ENCODE measurements around the gene SAMD5. TPM values are rescaled to one million over a fixed set of nuclear protein-coding genes. Genes with fewer than 3 reads are reported as not detected.

SAMD5 gene
- total RNA-seq, 1 experiment from 2014 or later = 0.04 TPM

GRCh38 chr6:147582991-147583390 lies 74.5 kb downstream of the SAMD5 start:
- no peak overlapping the region for H2BK120ac ChIP-seq (ENCODE audit: low read depth, low read length, poor library complexity, severe bottlenecking)
- H2AFZ ChIP-seq (ENCODE audit: low read length) = no peak overlapping the region
- H3K9me3 ChIP-seq (ENCODE audit: control insufficient read depth, low read depth, low read length) = no peaks in the 10 kb centered on the region
- H2BK15ac ChIP-seq (ENCODE audit: low read depth, low read length) = no peak overlapping the region
- no peaks in the 10 kb centered on the region for H3K4me1 Mint-ChIP-seq
- H3K56ac ChIP-seq (ENCODE audit: insufficient read length, low read depth, low read length) = no peak overlapping the region
- WGBS (ENCODE audit: extremely low coverage, insufficient read length, low lambda C conversion rate) = no CpG with 5 or more reads among the region's 1 CpG
- H3K4me1 ChIP-seq (ENCODE audit: insufficient read depth, low read length) = no peaks in the 10 kb centered on the region
- no peak overlapping the region for H3K14ac ChIP-seq (ENCODE audit: insufficient read depth, low read length)
- no peaks in the 10 kb centered on the region for H3K79me1 ChIP-seq (ENCODE audit: insufficient read depth, low read depth, low read length, poor library complexity, severe bottlenecking)
- H2AK5ac ChIP-seq (ENCODE audit: insufficient read length, low read length) = no peak overlapping the region
- H3K27me3 ChIP-seq (ENCODE audit: insufficient read depth, low read length) = no peaks in the 10 kb centered on the region
- no peak overlapping the region for H3T11ph ChIP-seq (ENCODE audit: low read length)
- no peaks in the 10 kb centered on the region for H3K79me2 ChIP-seq (ENCODE audit: insufficient read depth, low read length)
- H3K9ac ChIP-seq (ENCODE audit: extremely low read depth, insufficient read length, low read length) = no peak overlapping the region
- H2BK20ac ChIP-seq (ENCODE audit: low read depth, low read length, poor library complexity, severe bottlenecking) = no peak overlapping the region
- no peaks in the 10 kb centered on the region for H4K20me1 ChIP-seq (ENCODE audit: control insufficient read depth, insufficient read depth, insufficient read length)
- H3K23me2 ChIP-seq (ENCODE audit: insufficient read length, low read depth, low read length, poor library complexity, severe bottlenecking) = no peaks in the 10 kb centered on the region
- H3K27ac ChIP-seq (ENCODE audit: insufficient read length, low read depth, low read length) = no peak overlapping the region
- H3K4me2 ChIP-seq (ENCODE audit: insufficient read depth, insufficient read length, low read length) = no peak overlapping the region
- DNase-seq = no peak
- H3K18ac ChIP-seq (ENCODE audit: insufficient read length, low read depth, low read length) = no peak overlapping the region
- H2BK12ac ChIP-seq (ENCODE audit: insufficient read length, low read depth, low read length) = no peak overlapping the region
- H3K9me3 Mint-ChIP-seq = no peaks in the 10 kb centered on the region; a peak in 1 of 5 replicates
- no peak overlapping the region for H4K91ac ChIP-seq (ENCODE audit: insufficient read length, low read depth, low read length)
- H3K4ac ChIP-seq (ENCODE audit: low read depth, low read length) = no peak overlapping the region
- no peaks in the 10 kb centered on the region for H3K36me3 Mint-ChIP-seq (ENCODE audit: insufficient read depth in 1 of 3, low read depth in 3 of 3)
- H3K27ac Mint-ChIP-seq = no peak overlapping the region
- H3K27me3 Mint-ChIP-seq (ENCODE audit: low read depth) = no peaks in the 10 kb centered on the region
- no peak overlapping the region for H4K8ac ChIP-seq (replicated peaks; ENCODE audit: insufficient read length, low read depth, low read length)
- H2BK5ac ChIP-seq (ENCODE audit: insufficient read length, low read length) = no peak overlapping the region
- TF ChIP-seq CTCF (conservative IDR thresholded peaks at IDR 0.05) = no peak
- H3K23ac ChIP-seq (ENCODE audit: insufficient read length, low read depth, low read length) = no peak overlapping the region
- no peak overlapping the region for H3K4me3 Mint-ChIP-seq
- no peak overlapping the region for H4K5ac ChIP-seq (ENCODE audit: insufficient read length, low read depth, low read length)
